Smooth muscle cell of the brain vasculature (primary cell): ENCODE data around the gene PARD3B.
A peak's percentile ranks its signal among the peaks of the same experiment; 100 is the strongest.

Source experiments
- DNase-seq: peaks from one replicate; pipeline ENCODE4 v3.0.0-alpha.2; 2012; ENCODE audit warnings: low read depth, low spot score

PARD3B gene

DNA sequence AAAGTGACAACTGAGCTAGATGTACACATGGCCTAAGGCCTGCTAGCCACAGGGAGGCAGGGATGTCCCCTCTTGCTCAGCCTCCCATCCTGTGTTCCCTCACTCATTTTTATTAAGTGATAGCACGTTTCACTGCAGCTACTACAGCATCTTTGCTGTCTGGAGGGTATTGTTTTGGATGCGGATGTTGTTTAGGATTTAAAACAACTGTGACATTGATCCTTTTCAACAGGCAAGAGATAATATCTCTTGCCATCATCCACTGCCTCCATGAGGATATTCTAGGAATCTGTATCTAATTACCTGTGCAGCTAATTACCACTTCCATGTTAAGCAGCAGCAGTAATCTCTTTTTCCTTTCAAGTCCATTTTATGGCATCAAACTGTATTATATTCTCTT, 345.4 kb downstream of the PARD3B start:
- no peak for DNase-seq

GRCh38 chr2:204891739-204892138, 346.5 kb downstream of the PARD3B start:
- DNase-seq = no peak

DNA sequence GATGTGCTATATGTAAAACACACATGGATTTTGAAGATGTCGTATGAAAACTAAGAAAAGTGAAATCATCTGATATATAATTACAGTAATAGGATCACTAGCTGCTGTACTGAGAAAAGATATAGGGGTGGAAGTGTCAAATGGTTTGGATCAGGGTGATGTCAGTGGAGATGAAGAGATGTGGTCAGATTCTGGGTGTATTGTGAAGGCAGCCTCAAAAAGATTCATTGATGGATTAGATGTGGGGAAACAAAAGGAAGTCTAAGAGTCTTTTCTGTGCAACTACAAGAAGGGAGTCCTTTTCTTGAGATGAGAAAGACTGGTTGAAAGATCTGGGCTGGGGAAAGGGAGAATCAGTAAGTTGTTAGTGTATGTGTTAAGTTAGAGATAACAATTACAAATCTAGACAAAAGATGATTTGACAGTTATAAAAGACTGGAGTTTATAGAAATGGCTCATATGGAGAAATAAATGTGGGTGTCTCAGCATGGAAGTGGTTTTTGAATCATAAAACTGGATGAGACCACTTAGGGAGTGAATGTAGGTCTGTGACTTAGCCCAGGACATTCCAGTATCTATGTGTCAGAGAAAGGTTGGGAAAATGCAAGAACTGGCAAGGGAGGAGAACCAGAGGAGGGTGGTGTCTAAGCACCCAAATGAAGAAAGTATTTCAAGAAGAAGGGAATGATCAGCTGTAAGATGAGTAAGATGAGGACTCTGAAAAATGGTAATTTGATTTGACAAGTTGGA, 347.4 kb downstream of the PARD3B start:
- no peak for DNase-seq

- no peak for DNase-seq
Observed at GRCh38 chr2:204896146-204896545, 350.9 kb downstream of the PARD3B start.

DNA sequence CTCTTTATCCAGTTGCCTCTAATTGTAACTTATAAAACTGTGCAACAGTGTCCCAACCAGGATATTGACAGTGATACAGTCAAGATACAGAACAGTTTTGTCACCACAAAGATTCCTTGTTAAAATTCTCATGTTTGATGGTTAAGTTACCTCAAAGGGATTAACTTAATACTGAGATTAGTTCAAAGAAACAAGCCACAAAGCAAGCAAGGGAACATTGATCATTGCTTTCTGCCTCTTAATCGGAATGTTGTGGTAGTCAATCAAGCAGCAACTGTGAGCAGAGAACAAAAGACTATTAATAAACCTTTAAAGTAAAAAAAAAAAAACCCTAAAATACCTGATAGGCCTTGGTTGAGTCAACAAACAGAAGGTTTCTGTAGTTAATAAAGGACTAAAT, 352.3 kb downstream of the PARD3B start:
- no peak for DNase-seq

- DNase-seq = no peak
Observed at GRCh38 chr2:204898928-204899640, 353.8 kb downstream of the PARD3B start.

GRCh38 chr2:204899983-204900382, 354.7 kb downstream of the PARD3B start:
- no peak for DNase-seq

DNA sequence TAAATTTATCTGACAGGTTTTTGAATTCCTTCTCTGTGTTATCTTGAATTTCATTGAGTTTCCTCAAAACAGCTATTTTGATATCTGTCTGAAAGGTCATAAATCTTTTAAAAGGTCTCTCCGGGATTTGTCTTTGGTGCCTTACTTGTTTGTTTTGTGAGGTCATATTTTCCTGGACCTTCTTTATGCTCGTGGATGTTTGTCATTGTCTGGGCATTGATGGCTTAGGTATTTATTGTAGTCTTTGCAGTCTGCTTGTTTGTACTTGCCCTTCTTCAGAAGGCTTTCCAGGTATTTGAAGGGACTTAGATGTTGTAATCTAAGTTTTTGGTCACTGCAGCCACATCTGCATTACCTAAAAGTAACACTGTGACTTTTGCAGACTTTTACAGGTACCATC, 355.2 kb downstream of the PARD3B start:
- DNase-seq = no peak

DNA sequence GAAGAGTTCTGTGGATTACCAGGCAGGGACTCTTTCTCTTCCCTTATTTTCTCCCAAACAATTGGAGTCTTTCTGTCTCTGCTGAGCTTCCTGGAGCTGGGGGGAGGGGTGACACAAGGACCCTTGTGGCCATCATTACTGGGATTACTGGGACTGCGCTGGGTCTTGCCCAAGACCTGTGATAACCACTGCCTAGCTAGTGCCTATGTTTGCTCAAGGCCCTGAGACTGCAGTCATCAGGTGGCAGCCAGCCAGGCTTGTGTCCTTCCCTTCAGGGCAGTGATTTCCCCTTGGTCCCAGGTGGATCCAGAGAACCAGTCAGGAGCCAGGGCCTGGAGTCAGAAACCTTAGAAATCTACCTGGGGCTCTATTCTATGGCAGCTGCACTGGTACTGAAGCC, 355.6 kb downstream of the PARD3B start:
- no peak for DNase-seq

DNA sequence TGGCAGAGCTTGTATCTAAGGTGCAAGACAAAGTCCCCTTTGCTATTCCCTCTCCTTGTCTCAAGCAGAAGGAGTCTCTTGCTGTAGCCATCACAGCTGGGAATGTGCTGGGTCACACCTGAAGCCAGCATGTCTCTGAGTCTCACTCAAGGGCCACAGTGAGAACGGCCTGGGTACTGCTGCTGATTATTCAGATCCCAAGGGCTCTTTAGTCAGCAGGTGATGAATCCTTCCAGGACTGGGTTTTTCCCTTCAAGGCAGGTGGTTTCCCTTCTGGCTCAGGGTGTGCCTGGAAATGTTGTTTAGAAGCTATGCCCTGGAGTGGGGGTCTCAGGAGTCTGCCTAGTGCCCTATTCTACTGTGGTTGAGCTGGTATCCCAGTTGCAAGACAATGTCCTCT, 356.3 kb downstream of the PARD3B start:
- DNase-seq = no peak

GRCh38 chr2:204909791-204910190, 364.5 kb downstream of the PARD3B start:
- no peak for DNase-seq

- DNase-seq = no peak
Observed at GRCh38 chr2:204913312-204913711, 368.0 kb downstream of the PARD3B start.

GRCh38 chr2:204913854-204914464, 368.7 kb downstream of the PARD3B start:
- DNase-seq = no peak

DNA sequence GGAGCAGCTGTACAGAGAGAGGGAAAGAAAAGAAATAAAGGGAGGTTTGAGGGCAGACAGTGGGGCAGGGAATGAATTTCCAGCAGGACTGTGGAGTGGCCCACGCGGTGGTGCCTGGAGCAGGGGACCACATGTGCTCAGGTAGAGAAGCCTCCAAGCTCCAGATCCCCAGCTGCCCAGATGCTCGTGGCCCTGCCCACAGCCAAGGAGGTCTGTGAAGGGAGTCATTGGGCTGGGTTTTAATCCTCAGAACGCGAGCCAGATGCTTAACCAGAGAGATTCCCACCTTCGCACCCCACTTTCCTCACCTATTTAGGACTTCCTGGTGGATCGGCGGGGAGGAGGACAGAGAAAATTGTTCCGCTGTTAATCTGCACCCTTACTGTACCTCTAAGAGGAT, 369.4 kb downstream of the PARD3B start:
- no peak for DNase-seq

- no peak for DNase-seq
Observed at GRCh38 chr2:204917089-204917701, 371.9 kb downstream of the PARD3B start.

DNA sequence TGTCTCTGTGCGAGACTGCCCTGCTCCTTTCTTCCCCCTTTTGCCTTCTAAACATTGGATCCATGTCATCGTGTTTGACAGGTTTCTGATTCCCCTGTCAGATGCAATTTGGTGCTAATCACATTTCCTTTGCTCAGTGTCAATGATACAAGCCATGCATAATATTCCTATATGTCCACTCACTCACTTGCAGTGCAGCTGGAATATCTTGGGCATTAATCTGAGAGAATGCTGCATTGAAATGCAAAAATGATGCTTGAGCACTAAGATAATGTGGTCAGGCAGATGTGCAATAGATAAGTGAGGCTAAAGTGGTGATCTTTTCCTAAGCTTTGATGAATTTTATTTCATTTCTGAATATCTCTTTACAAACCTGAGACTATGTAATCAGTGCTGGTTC, 375.5 kb downstream of the PARD3B start:
- DNase-seq = no peak

DNA sequence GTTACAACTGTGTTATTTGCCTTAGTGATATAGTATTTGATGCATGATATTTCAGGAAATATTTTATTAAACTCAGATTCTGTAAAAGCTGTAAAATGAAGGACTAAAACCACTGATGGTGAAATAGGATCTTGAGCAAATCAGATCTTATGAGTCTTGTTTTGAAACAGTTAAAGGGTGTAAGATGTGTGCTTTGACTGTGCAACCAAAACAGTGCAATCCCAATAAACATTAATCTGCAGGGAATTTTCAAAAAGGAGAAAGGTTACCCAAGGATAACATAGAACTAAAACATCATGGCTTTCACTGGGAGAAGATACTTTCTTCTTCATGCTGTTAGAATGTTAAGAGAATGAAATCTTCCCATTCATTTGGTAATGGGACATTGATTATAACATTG, 378.7 kb downstream of the PARD3B start:
- DNase-seq = peak; percentile 24

DNA sequence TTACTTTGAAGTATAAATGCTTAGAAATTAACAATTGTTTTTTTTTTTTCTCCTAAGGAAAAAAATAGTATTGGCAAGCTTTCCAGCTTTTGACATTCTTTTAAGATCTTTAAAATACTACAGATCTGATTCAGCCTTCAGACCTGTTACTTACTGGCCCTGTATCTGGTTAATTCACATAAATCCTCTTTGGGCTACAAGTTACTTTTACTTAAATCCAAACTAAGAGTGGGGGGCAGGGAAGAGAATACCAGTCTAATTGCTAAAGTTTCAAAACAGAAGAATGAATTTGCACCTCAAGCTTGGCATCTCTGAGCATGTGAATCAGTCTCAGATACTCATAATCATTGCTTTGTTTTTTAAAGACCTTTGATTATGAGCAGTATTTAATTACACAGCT, 386.3 kb downstream of the PARD3B start:
- no peak for DNase-seq

DNA sequence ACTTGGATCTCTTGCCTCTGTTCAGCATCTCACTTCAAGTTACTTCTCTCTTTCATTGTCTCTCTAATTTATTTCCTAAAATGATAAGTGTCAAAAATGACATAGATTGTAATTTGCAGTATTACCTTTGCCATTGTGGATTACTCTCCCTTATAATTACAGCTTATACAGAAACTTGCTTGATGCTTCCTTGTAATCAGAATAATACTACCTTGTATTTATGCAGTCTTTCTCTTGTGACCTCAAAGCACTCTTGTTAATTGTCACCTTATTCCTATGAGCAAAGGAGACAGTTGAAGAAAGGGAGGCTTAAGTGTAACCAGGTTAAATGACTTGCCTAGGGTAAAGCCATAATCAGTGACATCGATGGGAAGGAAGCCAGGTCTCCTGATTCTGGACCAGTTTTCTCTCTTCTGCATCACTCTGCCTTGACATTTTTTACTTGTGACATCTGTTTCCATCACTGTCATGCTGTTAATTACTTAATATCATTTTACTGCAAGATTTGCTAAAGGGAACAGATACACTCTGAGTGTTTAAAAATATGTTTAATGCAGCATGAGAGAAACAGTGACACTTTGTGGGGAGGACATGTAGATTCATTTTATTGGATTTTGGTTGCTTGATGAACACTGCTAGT, 388.6 kb downstream of the PARD3B start:
- no peak for DNase-seq

GRCh38 chr2:204944927-204945326, 399.7 kb downstream of the PARD3B start:
- no peak for DNase-seq

DNA sequence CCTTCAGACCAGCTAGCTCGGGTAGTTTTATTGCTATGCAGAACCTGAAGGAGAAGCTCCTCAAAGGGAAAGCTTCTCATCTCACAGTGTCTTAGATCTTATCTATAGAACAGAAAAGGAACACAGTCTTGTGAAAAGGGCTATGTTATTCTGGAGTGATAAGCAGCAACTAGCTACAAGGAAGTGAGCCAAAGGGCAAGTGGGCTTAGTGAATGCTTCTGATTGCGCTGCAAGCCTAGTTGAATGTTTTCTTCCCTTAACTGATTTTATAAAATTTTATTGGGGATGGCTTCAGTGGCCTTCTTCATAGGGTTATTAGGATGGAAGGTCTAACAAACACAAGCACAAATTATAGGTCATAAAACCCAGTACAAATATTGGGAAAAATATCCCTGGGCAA, 400.1 kb downstream of the PARD3B start:
- no peak for DNase-seq

DNA sequence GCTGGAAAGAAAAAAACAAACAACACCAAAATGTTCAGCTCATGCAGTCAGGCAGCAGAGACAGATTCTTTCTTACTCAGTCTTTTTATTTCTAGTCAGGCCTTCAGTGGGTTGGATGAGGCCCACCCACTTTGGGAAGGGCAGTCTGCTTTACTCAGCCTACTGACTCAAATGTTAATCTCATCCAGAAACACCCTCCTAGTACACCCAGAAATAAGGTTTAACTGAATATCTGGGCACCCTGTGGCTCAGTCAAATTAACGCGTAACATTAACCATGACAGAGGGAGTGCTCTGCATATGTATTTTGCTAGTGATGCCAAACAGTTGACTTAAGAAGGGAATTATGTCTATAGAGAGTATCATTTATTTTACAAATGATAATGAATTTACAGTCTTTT, 401.6 kb downstream of the PARD3B start:
- no peak for DNase-seq
